Activated CD4-positive, alpha-beta memory T cell treated with anti-CD3 and anti-CD28 coated beads, Interleukin-2, amount 10 ng/mL, durations not matched to agents 7 days and 5 days (primary cell): ENCODE results near the gene MYLK. TPM values are rescaled to one million over a fixed set of nuclear protein-coding genes. Genes with fewer than 3 reads are reported as not detected.
"Not testable (repeated sequence)": the region's sequence is repeated elsewhere in the genome, so short reads cannot be mapped to it uniquely, and the experiment has no call there.

Source experiments
- CTCF ChIA-PET: fragments of 350-600 bp; sonication (Branson Sonifier 250); formaldehyde crosslinking; loops from one replicate; lab custom pipeline; 2021; ENCODE audit warnings: antibody characterized with exemption, inconsistent platforms; lab: Charles Lee
- POLR2A ChIA-PET: fragments of 350-600 bp; sonication (Branson Sonifier 250); formaldehyde crosslinking; loops from one replicate; lab custom pipeline; 2021; ENCODE audit warnings: antibody characterized with exemption; lab: Charles Lee
- DNase-seq: peaks from one replicate; pipeline ENCODE4 v3.0.0-alpha.2; 2020
- H3K27ac Mint-ChIP-seq: one replicate; pipeline ENCODE4 v1.8.0; 2021; ENCODE audit warnings: mild to moderate bottlenecking, mixed read lengths
- H3K27me3 Mint-ChIP-seq: one replicate; pipeline ENCODE4 v1.8.0; 2021; ENCODE audit warnings: mixed read lengths
- H3K36me3 Mint-ChIP-seq: one replicate; pipeline ENCODE4 v1.8.0; 2021; ENCODE audit warnings: low read depth, mixed read lengths
- H3K4me1 Mint-ChIP-seq: one replicate; pipeline ENCODE4 v1.8.0; 2021; ENCODE audit warnings: mixed read lengths
- H3K4me3 Mint-ChIP-seq: one replicate; pipeline ENCODE4 v1.8.0; 2021; ENCODE audit warnings: mild to moderate bottlenecking, mixed read lengths
- H3K9me3 Mint-ChIP-seq: one replicate; pipeline ENCODE4 v1.8.0; 2021; ENCODE audit warnings: mixed read lengths
- total RNA-seq, 2 experiments: library from RNA; stranded (reverse); gene quantifications; one replicate each; pipeline ENCODE4 v1.2.3, GENCODE V29; 2021

Gene MYLK
- total RNA-seq, 2 experiments from 2014 or later = 0.50 to 0.68 TPM

DNA sequence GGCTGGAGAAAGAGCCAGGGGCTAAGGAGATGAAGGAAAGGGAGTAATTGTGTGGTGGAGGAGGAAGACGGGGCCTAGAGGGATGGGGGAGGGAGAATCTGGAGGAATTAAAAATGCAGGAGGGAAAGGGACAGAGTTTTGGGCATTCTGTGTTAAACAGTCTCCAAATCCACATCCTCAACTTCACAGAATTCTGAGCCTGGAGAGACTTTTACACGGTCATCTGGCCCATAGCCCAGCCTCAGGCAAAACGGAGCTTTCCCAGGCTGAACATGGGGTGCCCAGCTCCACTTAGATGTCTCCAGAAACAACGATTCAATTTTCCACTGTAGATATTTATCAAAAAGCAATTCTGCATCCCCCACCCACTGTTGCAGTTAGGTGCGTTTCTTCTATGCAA, 161.7 kb downstream of the MYLK start:
- H3K27ac Mint-ChIP-seq = no peak overlapping the region
- H3K9me3 Mint-ChIP-seq = no peaks in the 10 kb centered on the region
- POLR2A ChIA-PET = no interaction called here

DNA sequence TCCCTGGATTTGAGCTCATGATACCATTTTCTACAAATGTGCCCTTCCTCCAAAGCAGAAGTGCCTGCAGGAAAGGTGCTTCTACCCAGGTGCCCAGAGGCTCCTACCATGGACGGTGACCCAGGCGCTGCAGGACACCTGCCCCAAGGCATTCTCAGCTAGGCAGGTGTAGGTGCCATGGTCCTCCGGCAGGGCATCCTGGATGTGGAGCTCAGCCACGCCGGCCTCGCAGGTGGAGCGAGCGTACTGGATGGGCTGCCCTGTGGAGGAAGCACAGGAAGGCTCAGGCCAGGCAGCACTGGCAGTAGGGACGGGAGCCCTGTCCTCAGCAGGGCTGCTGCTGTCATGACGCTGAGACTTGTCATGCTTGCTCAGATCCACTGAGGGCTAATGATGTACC, 162.1 kb downstream of the MYLK start:
- POLR2A ChIA-PET = no interaction called here
- DNase-seq = no peak
- peaks cover 9% of the 10 kb centered on the region for H3K27me3 Mint-ChIP-seq
- no peaks in the 10 kb centered on the region for H3K4me1 Mint-ChIP-seq
- H3K36me3 Mint-ChIP-seq = no peaks in the 10 kb centered on the region
- H3K9me3 Mint-ChIP-seq = no peaks in the 10 kb centered on the region
- CTCF ChIA-PET = interaction anchor here (2.9 kb wide), 1 partner anchor 80 kb away, joined by 23 read pairs; no protein-coding TSS in a partner anchor
- H3K4me3 Mint-ChIP-seq = no peak overlapping the region
- H3K27ac Mint-ChIP-seq = no peak overlapping the region

More for the DNA sequence above, 161.7 kb downstream of the MYLK start:
- H3K36me3 Mint-ChIP-seq = no peaks in the 10 kb centered on the region
- H3K4me3 Mint-ChIP-seq = no peak overlapping the region
- CTCF ChIA-PET = interaction anchor here (1.7 to 2.9 kb wide), 2 partner anchors 11 to 80 kb away, joined by 4 to 23 read pairs; no protein-coding TSS in a partner anchor
- no peak for DNase-seq
- no peaks in the 10 kb centered on the region for H3K4me1 Mint-ChIP-seq
- H3K27me3 Mint-ChIP-seq = peaks cover 12% of the 10 kb centered on the region

GRCh38 chr3:123721095-123721689, 162.9 kb downstream of the MYLK start:
- CTCF ChIA-PET = interaction anchor here (1.2 kb wide), 1 partner anchor 69 kb away, joined by 5 read pairs; no protein-coding TSS in a partner anchor
- not testable (repeated sequence) for DNase-seq

DNA sequence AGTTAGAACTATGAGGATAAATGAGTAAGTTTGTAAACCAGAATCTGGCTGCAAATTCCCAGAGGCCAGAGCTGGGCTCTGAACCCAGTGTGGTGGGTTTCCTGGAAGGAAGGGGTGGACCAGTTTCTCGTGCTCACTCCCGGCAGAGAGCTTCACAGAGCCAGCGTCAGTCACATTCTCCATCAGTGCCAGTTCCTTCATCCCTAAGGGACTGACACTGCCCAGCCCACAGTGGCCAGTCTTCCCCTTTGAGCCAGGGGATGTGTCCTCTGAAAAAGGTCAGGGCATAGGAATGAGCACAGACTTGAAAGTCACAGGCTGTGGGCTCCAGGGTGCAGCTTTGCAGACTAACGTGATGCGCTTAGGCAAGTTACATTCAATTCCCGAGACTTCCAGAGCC, 163.5 kb downstream of the MYLK start:
- Mint-ChIP-seq H3K9me3 (no peaks in the 10 kb centered on the region), H3K27ac (no peak overlapping the region), H3K36me3 (no peaks in the 10 kb centered on the region), H3K4me1 (no peaks in the 10 kb centered on the region), H3K27me3 (peaks cover 10% of the 10 kb centered on the region), H3K4me3 (no peak overlapping the region)
- ChIA-PET CTCF (interaction anchor here (1.2 kb wide), 1 partner anchor 68 kb away, joined by 5 read pairs; no protein-coding TSS in a partner anchor), POLR2A (no interaction called here)
- DNase-seq = no peak

More at GRCh38 chr3:123721095-123721689, 162.9 kb downstream of the MYLK start:
- H3K36me3 Mint-ChIP-seq, H3K27ac Mint-ChIP-seq, H3K9me3 Mint-ChIP-seq, H3K4me1 Mint-ChIP-seq, POLR2A ChIA-PET, H3K27me3 Mint-ChIP-seq, H3K4me3 Mint-ChIP-seq: not testable (repeated sequence)

GRCh38 chr3:123719862-123720453, 164.2 kb downstream of the MYLK start:
- no peaks in the 10 kb centered on the region for H3K36me3 Mint-ChIP-seq
- ChIA-PET CTCF (interaction anchor here (1.2 kb wide), 1 partner anchor 68 kb away, joined by 5 read pairs; no protein-coding TSS in a partner anchor), POLR2A (no interaction called here)
- H3K27ac Mint-ChIP-seq = no peak overlapping the region
- no peak overlapping the region for H3K4me3 Mint-ChIP-seq
- DNase-seq = no peak
- peaks cover 11% of the 10 kb centered on the region for H3K27me3 Mint-ChIP-seq
- H3K4me1 Mint-ChIP-seq = no peaks in the 10 kb centered on the region
- H3K9me3 Mint-ChIP-seq = no peaks in the 10 kb centered on the region

DNA sequence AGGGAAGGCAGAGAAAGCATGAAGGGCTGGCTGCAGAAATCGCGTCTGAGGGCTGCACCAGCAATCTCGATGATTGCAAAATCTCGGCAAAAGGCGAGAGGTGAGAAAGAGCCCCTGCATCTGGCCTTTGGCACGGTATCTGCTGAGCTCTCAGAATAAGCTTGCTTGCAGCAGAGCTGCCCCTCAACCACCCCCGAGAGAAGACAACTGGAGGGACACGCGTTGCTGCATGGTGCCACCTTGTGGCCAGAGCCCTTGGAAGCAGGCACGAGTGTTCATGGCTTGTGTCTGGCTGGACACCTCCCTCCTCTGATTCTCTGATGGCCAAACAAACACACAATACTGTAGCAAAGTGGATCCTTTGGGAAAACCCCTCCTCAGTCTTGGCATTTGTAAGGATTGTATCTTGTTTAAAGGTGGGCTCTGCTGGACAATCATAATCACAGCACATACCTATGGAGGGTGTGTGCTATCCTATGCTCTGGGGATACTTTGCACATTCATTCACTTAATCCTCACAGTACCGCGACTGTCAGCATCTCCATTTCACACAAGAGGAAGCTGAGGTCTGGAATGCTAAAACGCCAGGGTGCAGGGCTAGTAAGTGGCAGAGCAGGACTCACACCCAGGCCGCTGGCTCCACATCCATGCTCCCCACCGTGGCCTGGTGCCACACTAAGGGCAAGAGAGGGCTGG, 164.9 kb downstream of the MYLK start:
- H3K27ac Mint-ChIP-seq, H3K4me1 Mint-ChIP-seq, H3K9me3 Mint-ChIP-seq, H3K36me3 Mint-ChIP-seq, POLR2A ChIA-PET, H3K4me3 Mint-ChIP-seq: not testable (repeated sequence)
- DNase-seq = peak; percentile 43
- CTCF ChIA-PET = interaction anchor here (0.7 to 1.1 kb wide), 2 partner anchors 8 to 65 kb away, joined by 3 to 4 read pairs; no protein-coding TSS in a partner anchor
- peaks cover 11% of the 10 kb centered on the region for H3K27me3 Mint-ChIP-seq

GRCh38 chr3:123718108-123718507, 166.0 kb downstream of the MYLK start:
- H3K4me3 Mint-ChIP-seq = no peak overlapping the region
- CTCF ChIA-PET = interaction anchor here (1.1 kb wide), 1 partner anchor 9 kb away, joined by 3 read pairs; no protein-coding TSS in a partner anchor
- POLR2A ChIA-PET = no interaction called here
- H3K4me1 Mint-ChIP-seq = no peaks in the 10 kb centered on the region
- no peaks in the 10 kb centered on the region for H3K36me3 Mint-ChIP-seq
- peaks cover 11% of the 10 kb centered on the region for H3K27me3 Mint-ChIP-seq
- no peak for DNase-seq
- H3K27ac Mint-ChIP-seq = no peak overlapping the region
- no peaks in the 10 kb centered on the region for H3K9me3 Mint-ChIP-seq

GRCh38 chr3:123717451-123717850, 166.7 kb downstream of the MYLK start:
- POLR2A ChIA-PET, DNase-seq, H3K36me3 Mint-ChIP-seq, H3K4me3 Mint-ChIP-seq, H3K27ac Mint-ChIP-seq, H3K9me3 Mint-ChIP-seq, H3K4me1 Mint-ChIP-seq: not testable (repeated sequence)
- CTCF ChIA-PET = interaction anchor here (1.4 kb wide), 1 partner anchor 65 kb away, joined by 6 read pairs; no protein-coding TSS in a partner anchor
- H3K27me3 Mint-ChIP-seq = peaks cover 11% of the 10 kb centered on the region

- H3K27me3 Mint-ChIP-seq = peaks cover 9% of the 10 kb centered on the region
- ChIA-PET POLR2A (no interaction called here), CTCF (interaction anchor here (1.4 kb wide), 1 partner anchor 64 kb away, joined by 6 read pairs; no protein-coding TSS in a partner anchor)
- no peak for DNase-seq
- H3K4me1 Mint-ChIP-seq = no peaks in the 10 kb centered on the region
- no peaks in the 10 kb centered on the region for H3K36me3 Mint-ChIP-seq
- no peaks in the 10 kb centered on the region for H3K9me3 Mint-ChIP-seq
- no peak overlapping the region for H3K4me3 Mint-ChIP-seq
- no peak overlapping the region for H3K27ac Mint-ChIP-seq
Observed at GRCh38 chr3:123716411-123716810, 167.7 kb downstream of the MYLK start.

DNA sequence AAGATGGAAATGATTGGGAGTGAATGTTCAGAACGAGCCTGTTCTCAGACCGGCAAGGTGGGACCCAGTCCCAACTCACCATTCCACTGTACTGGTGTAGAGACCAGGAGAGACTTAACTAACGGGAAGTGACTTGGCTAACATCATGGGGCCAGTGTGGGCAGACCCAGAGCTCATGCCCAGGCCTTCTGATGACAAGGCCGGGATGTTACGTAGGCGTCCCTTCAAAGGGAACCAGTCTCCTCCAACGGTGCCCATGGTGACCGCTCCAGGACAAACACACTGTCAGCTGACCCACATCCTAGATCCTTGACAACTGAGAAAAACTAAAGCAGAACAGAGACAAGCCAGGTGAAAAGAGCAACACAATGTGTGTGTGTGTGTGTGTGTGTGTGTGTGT, 170.9 kb downstream of the MYLK start:
- H3K9me3 Mint-ChIP-seq = no peaks in the 10 kb centered on the region
- H3K36me3 Mint-ChIP-seq = no peaks in the 10 kb centered on the region
- no peaks in the 10 kb centered on the region for H3K4me1 Mint-ChIP-seq
- CTCF ChIA-PET = no interaction called here
- DNase-seq = no peak
- POLR2A ChIA-PET = no interaction called here
- H3K27me3 Mint-ChIP-seq = peaks cover 7% of the 10 kb centered on the region
- H3K27ac Mint-ChIP-seq = no peak overlapping the region
- H3K4me3 Mint-ChIP-seq = no peak overlapping the region

- Mint-ChIP-seq H3K27ac (no peak overlapping the region), H3K36me3 (no peaks in the 10 kb centered on the region), H3K4me3 (no peak overlapping the region), H3K27me3 (peaks cover 7% of the 10 kb centered on the region), H3K4me1 (no peaks in the 10 kb centered on the region), H3K9me3 (no peaks in the 10 kb centered on the region)
- DNase-seq = no peak
- ChIA-PET CTCF (interaction anchor here (1.1 kb wide), 1 partner anchor 11 kb away, joined by 4 read pairs; no protein-coding TSS in a partner anchor), POLR2A (no interaction called here)
Observed at GRCh38 chr3:123712077-123712860, 171.9 kb downstream of the MYLK start.

- Mint-ChIP-seq H3K27me3 (peaks cover 3% of the 10 kb centered on the region), H3K9me3 (no peaks in the 10 kb centered on the region), H3K4me3 (no peak overlapping the region), H3K36me3 (no peaks in the 10 kb centered on the region), H3K4me1 (no peaks in the 10 kb centered on the region), H3K27ac (no peak overlapping the region)
- no peak for DNase-seq
- ChIA-PET CTCF (interaction anchor here (1.1 kb wide), 1 partner anchor 12 kb away, joined by 4 read pairs; no protein-coding TSS in a partner anchor), POLR2A (no interaction called here)
Observed at GRCh38 chr3:123711356-123711755, 172.8 kb downstream of the MYLK start.
